Fibroblast of the aortic adventitia (primary cell): Measurements from ENCODE around the gene KLRK1. TPM values are rescaled to one million over a fixed set of nuclear protein-coding genes. Genes with fewer than 3 reads are reported as not detected.
"Not testable (repeated sequence)": the region's sequence is repeated elsewhere in the genome, so short reads cannot be mapped to it uniquely, and the experiment has no call there.

Experiments
- DNase-seq: peaks from one replicate; pipeline ENCODE4 v3.0.0-alpha.2; 2010; ENCODE audit warnings: low read depth
- H3K4me3 ChIP-seq: 2 replicates; pipeline ENCODE4 v1.5.1; 2011; ENCODE audit warnings: low read depth, mild to moderate bottlenecking, control low read depth, low read length, moderate library complexity
- CTCF ChIP-seq: IDR thresholded peaks from 2 replicates; pipeline ENCODE4 v1.5.1; 2011; ENCODE audit warnings: mild to moderate bottlenecking, low read length, control low read depth, inconsistent platforms; ENCODE audit not compliant: insufficient read depth
- total RNA-seq: library from RNA; depleted of rRNA; stranded (reverse); fragments of >200 nt; gene quantifications from 2 replicates; pipeline ENCODE4 v1.2.3, GENCODE V29; 2012; ENCODE audit warnings: low replicate concordance

The KLRK1 gene
- total RNA-seq, 1 donor: not detected

- H3K4me3 ChIP-seq: no peak overlapping the region
- DNase-seq: no peak
- no peak for TF ChIP-seq CTCF
These were observed 47.8 kb downstream of the KLRK1 start for GRCh38 chr12:10341892-10342509.

GRCh38 chr12:10340946-10341345 is 48.9 kb downstream of the KLRK1 start:
- not testable (repeated sequence) for DNase-seq, H3K4me3 ChIP-seq

- H3K4me3 ChIP-seq: no peak overlapping the region
- peak; percentile 51 for DNase-seq
- no peak for TF ChIP-seq CTCF
These were observed 50.6 kb downstream of the KLRK1 start for GRCh38 chr12:10339053-10339840.

- not testable (repeated sequence) for DNase-seq, H3K4me3 ChIP-seq
These were observed 51.4 kb downstream of the KLRK1 start for GRCh38 chr12:10338470-10338869.

- not testable (repeated sequence) for H3K4me3 ChIP-seq, DNase-seq
These were observed 53.6 kb downstream of the KLRK1 start for GRCh38 chr12:10336196-10336595.

- no peak overlapping the region for H3K4me3 ChIP-seq
- peak; percentile 72 for DNase-seq
- peak; percentile 89 for TF ChIP-seq CTCF
These were observed 58.1 kb downstream of the KLRK1 start for GRCh38 chr12:10331642-10332239.

GRCh38 chr12:10328691-10329090 is 61.1 kb downstream of the KLRK1 start:
- H3K4me3 ChIP-seq, DNase-seq: not testable (repeated sequence)

Other genes starting within 250 kb of the KLRK1 start
- gene OLR1, start 217.9 kb downstream of the KLRK1 start, total RNA-seq: not detected in 2 replicates
- under 0.01 and 0.08 TPM in 2 replicates for gene TMEM52B, start 211.0 kb downstream of the KLRK1 start, total RNA-seq
- gene GABARAPL1, start 177.2 kb downstream of the KLRK1 start, total RNA-seq: 26.3 and 82.4 TPM in 2 replicates
- 0.16 and 0.45 TPM in 2 replicates for gene KLRD1, start 82.2 kb downstream of the KLRK1 start, total RNA-seq
- not detected in 2 replicates for gene KLRC4, start 19.7 kb upstream of the KLRK1 start, total RNA-seq
- gene KLRC3, start 30.6 kb upstream of the KLRK1 start, total RNA-seq: not detected in 2 replicates
- gene KLRC2, start 46.0 kb upstream of the KLRK1 start, total RNA-seq: not detected in 2 replicates
- not detected in 2 replicates for gene KLRC1, start 63.3 kb upstream of the KLRK1 start, total RNA-seq
- 7.1 and 9.2 TPM in 2 replicates for gene EIF2S3B, start 115.8 kb upstream of the KLRK1 start, total RNA-seq
- gene MAGOHB, start 223.6 kb upstream of the KLRK1 start, total RNA-seq: 31.7 and 36.6 TPM in 2 replicates